ENCODE results near the gene RGS17.
"Not testable (repeated sequence)": the region's sequence is repeated elsewhere in the genome, so short reads cannot be mapped to it uniquely, and the experiment has no call there.

The RGS17 gene

GRCh38 chr6:153131037-153131981 is at the start of gene RGS17:
Gene RGS17, minus strand, starts transcription at chr6:153131282. Its CDS starts 87,264 bp downstream, at chr6:153044018.
- DNase-seq, result no peak

- no peak for DNase-seq
Measured at GRCh38 chr6:153172815-153173214, 41.7 kb upstream of the RGS17 start.

GRCh38 chr6:153170511-153170910 is 39.4 kb upstream of the RGS17 start:
- no peak for DNase-seq

GRCh38 chr6:153167907-153168306 is 36.8 kb upstream of the RGS17 start:
- no peak for DNase-seq

- no peak for DNase-seq
Measured at GRCh38 chr6:153167061-153167891, 36.2 kb upstream of the RGS17 start.

- DNase-seq, result no peak
Measured at GRCh38 chr6:153162646-153163045, 31.6 kb upstream of the RGS17 start.

- DNase-seq, result no peak
Measured at GRCh38 chr6:153162172-153162571, 31.1 kb upstream of the RGS17 start.

GRCh38 chr6:153160221-153160620 is 29.1 kb upstream of the RGS17 start:
- DNase-seq, result no peak

GRCh38 chr6:153150752-153151440 is 19.8 kb upstream of the RGS17 start:
- no peak for DNase-seq

GRCh38 chr6:153150371-153150751 is 19.3 kb upstream of the RGS17 start:
- DNase-seq, result no peak

GRCh38 chr6:153149891-153150290 is 18.8 kb upstream of the RGS17 start:
- DNase-seq, result no peak

- no peak for DNase-seq
Measured at GRCh38 chr6:153146413-153146812, 15.3 kb upstream of the RGS17 start.

- DNase-seq, result no peak
Measured at GRCh38 chr6:153145591-153145990, 14.5 kb upstream of the RGS17 start.

GRCh38 chr6:153143200-153143599 is 12.1 kb upstream of the RGS17 start:
- no peak for DNase-seq

- no peak for DNase-seq
Measured at GRCh38 chr6:153140299-153140698, 9.2 kb upstream of the RGS17 start.

GRCh38 chr6:153138930-153139329 is 7.8 kb upstream of the RGS17 start:
- DNase-seq, result no peak

- no peak for DNase-seq
Measured at GRCh38 chr6:153135681-153136080, 4.6 kb upstream of the RGS17 start.

- not testable (repeated sequence) for DNase-seq
Measured at GRCh38 chr6:153133667-153134066, 2.6 kb upstream of the RGS17 start.

GRCh38 chr6:153130515-153131036 is 506 bp downstream of the RGS17 start:
- no peak for DNase-seq

GRCh38 chr6:153129873-153130514 is 1.1 kb downstream of the RGS17 start:
- no peak for DNase-seq

- no peak for DNase-seq
Measured at GRCh38 chr6:153126218-153126617, 4.9 kb downstream of the RGS17 start.

- no peak for DNase-seq
Measured at GRCh38 chr6:153125032-153125431, 6.0 kb downstream of the RGS17 start.

All from KG1 (cell line).